Measurements from ENCODE around the gene L3MBTL4.
"Not testable (repeated sequence)": the region's sequence is repeated elsewhere in the genome, so short reads cannot be mapped to it uniquely, and the experiment has no call there.

Gene L3MBTL4

GRCh38 chr18:6294148-6294784 is 120.4 kb downstream of the L3MBTL4 start:
- no peak for DNase-seq

- no peak for DNase-seq
Observed at GRCh38 chr18:6289843-6290242, 124.9 kb downstream of the L3MBTL4 start.

- DNase-seq: no peak
Observed at GRCh38 chr18:6286585-6286984, 128.1 kb downstream of the L3MBTL4 start.

GRCh38 chr18:6284761-6285160 is 129.9 kb downstream of the L3MBTL4 start:
- DNase-seq: no peak

- DNase-seq: no peak
Observed at GRCh38 chr18:6284300-6284699, 130.4 kb downstream of the L3MBTL4 start.

GRCh38 chr18:6281874-6282273 is 132.8 kb downstream of the L3MBTL4 start:
- no peak for DNase-seq

GRCh38 chr18:6280211-6280743 is 134.4 kb downstream of the L3MBTL4 start:
- no peak for DNase-seq

- DNase-seq: no peak
Observed at GRCh38 chr18:6279308-6279707, 135.4 kb downstream of the L3MBTL4 start.

- no peak for DNase-seq
Observed at GRCh38 chr18:6273423-6273822, 141.3 kb downstream of the L3MBTL4 start.

- not testable (repeated sequence) for DNase-seq
Observed at GRCh38 chr18:6272144-6272543, 142.6 kb downstream of the L3MBTL4 start.

GRCh38 chr18:6271585-6271984 is 143.1 kb downstream of the L3MBTL4 start:
- no peak for DNase-seq

- no peak for DNase-seq
Observed at GRCh38 chr18:6270771-6271216, 143.9 kb downstream of the L3MBTL4 start.

DNA sequence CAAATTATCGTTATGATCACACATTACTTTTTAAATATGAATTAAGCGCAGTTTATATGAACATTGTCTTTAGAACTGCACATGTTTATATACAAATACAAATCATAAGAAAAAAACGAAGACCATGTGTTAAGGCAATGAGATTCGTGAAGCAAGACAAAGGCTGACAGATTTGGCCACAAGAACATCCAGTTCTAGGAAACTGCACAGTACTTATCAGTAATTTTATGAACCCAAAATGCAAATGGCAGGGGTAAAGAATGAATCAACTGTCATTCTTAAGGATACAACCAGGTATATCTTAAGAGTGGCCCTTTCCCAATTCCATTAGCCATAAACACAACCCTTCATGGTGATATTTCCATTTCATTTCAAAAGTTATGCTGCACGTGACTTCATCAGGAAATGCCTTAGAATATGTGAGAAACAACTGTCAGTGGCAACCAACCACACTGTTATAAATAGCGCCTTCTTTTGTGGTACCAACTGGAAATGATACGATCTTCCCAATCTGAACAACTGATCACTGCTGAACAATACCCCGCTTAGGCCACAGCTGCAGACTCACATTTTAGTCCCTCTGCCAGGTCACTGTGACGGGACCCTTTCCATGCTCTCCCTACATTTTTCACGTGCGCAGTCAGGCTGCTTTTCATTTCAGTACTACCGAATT is 144.9 kb downstream of the L3MBTL4 start:
- DNase-seq: no peak

DNA sequence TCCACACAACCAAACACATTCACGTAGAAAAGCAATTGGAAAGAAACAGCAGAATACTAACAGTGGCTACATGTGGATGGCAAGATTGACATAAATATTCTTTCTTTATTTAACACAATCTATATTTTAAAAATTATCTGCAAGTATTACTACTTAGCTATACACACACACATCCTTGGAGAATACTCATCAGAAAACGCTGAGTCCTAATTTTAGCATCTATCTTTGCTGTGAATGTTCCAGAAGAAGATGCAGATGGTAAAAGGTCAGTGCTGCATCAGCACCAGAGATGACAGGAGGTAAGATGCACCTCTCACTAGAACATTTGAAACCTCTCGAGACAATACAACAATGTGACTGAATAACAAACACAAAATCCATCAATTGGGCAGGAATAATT is 148.5 kb downstream of the L3MBTL4 start:
- no peak for DNase-seq

GRCh38 chr18:6261938-6262337 is 152.8 kb downstream of the L3MBTL4 start:
- no peak for DNase-seq

- DNase-seq: not testable (repeated sequence)
Observed at GRCh38 chr18:6259324-6259723, 155.4 kb downstream of the L3MBTL4 start.

GRCh38 chr18:6257950-6258349 is 156.8 kb downstream of the L3MBTL4 start:
- DNase-seq: no peak

GRCh38 chr18:6256521-6256920 is 158.2 kb downstream of the L3MBTL4 start:
- DNase-seq: no peak

- no peak for DNase-seq
Observed at GRCh38 chr18:6255886-6256285, 158.8 kb downstream of the L3MBTL4 start.

GRCh38 chr18:6255116-6255705 is 159.5 kb downstream of the L3MBTL4 start:
- no peak for DNase-seq

- DNase-seq: no peak
Observed at GRCh38 chr18:6254456-6254855, 160.3 kb downstream of the L3MBTL4 start.

- DNase-seq: no peak
Observed at GRCh38 chr18:6251084-6251483, 163.6 kb downstream of the L3MBTL4 start.

DNA sequence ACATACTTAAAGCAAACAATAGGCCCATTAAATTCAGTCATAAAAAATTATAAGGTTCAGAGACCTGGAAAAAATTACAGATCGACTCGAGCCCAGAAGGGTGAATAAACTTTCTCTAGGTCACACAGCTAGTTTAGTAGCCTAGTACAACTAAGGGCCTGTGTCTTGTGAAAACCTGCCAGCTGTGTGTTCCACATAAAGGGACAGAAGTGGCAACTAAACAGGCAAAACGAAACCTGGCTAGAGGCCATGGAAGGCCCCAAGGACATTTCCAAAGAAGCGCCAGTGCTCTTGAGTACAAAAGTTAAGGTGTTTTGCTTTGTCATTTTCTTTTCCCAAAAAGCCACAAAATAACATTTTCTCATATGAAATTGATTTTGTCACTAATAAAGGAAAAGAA is 164.9 kb downstream of the L3MBTL4 start:
- DNase-seq: no peak

- DNase-seq: no peak
Observed at GRCh38 chr18:6249170-6249569, 165.5 kb downstream of the L3MBTL4 start.
